Lung (tissue), 12 donors: Measurements from ENCODE around the gene SPATA4. TPM values are rescaled to one million over a fixed set of nuclear protein-coding genes. Genes with fewer than 3 reads are reported as not detected.

Experiments used
- ATAC-seq: fragments of 200-7000 bp; cut with Tn5 transposase; one replicate; pipeline ENCODE4 v1.9.1; 2020; ENCODE audit warnings: moderate number of reproducible peaks; ENCODE audit not compliant: insufficient read depth, low FRiP score
- DNase-seq, 3 donors: peaks; one replicate each; pipeline ENCODE4 v3.0.0-alpha.2; 2013 to 2017
- H3K27ac ChIP-seq, 2 donors: one replicate each; pipeline ENCODE4 v1.5.1; 2013; ENCODE audit warnings: mild to moderate bottlenecking in 2 of 2, moderate library complexity in 2 of 2, control low read depth in 1 of 2, inconsistent platforms in 1 of 2, low read depth in 1 of 2, low read length in 1 of 2
- H3K27me3 ChIP-seq, 3 donors: one replicate each; pipeline ENCODE4 v1.5.1; 2013; ENCODE audit warnings: low read length in 2 of 3; ENCODE audit not compliant: control insufficient read depth in 3 of 3, insufficient read depth in 3 of 3
- H3K36me3 ChIP-seq, 4 donors: one replicate each; pipeline ENCODE4 v1.5.1; 2013; ENCODE audit warnings: low read length in 4 of 4, mild to moderate bottlenecking in 1 of 4, moderate library complexity in 1 of 4; ENCODE audit not compliant: control insufficient read depth in 4 of 4, insufficient read depth in 4 of 4
- H3K4me1 ChIP-seq, 5 donors: one replicate each; pipeline ENCODE4 v1.5.1; 2013; ENCODE audit warnings: low read length in 5 of 5, mild to moderate bottlenecking in 2 of 5, moderate library complexity in 1 of 5; ENCODE audit not compliant: control insufficient read depth in 5 of 5, insufficient read depth in 5 of 5
- H3K4me3 ChIP-seq: one replicate; pipeline ENCODE4 v1.5.1; 2013; ENCODE audit warnings: mild to moderate bottlenecking, control low read depth, moderate library complexity
- H3K9ac ChIP-seq, 2 donors: one replicate each; pipeline ENCODE4 v1.5.1; 2013; ENCODE audit warnings: low read length in 2 of 2, control low read depth in 1 of 2; ENCODE audit not compliant: insufficient read depth in 1 of 2
- H3K9me3 ChIP-seq, 4 donors: one replicate each; pipeline ENCODE4 v1.5.1; 2013; ENCODE audit warnings: low read length in 3 of 4, mild to moderate bottlenecking in 1 of 4, moderate library complexity in 1 of 4; ENCODE audit not compliant: control insufficient read depth in 4 of 4, insufficient read depth in 3 of 4
- CTCF ChIP-seq: IDR thresholded peaks from 2 replicates; pipeline ENCODE4 v1.5.1; 2012; ENCODE audit warnings: mild to moderate bottlenecking; ENCODE audit errors: control extremely low read depth, extremely low read depth
- WGBS, 2 donors: extraction: QIAGEN DNeasy Blood & Tissue Kit; methylation state at CpG; one replicate each; pipeline ENCODE4 v1.1.7; 2013; 5-methylcytosine and 5-hydroxymethylcytosine counted together
- polyA plus RNA-seq, 2 donors: library from polyadenylated mRNA; stranded (reverse); fragments of 200-250 nt; gene quantifications; one replicate each; pipeline ENCODE4 v1.2.1, GENCODE V29; 2013
- total RNA-seq, 2 donors: library from RNA; depleted of rRNA in 1 of 2; stranded (reverse); fragments of >200 nt in 1 of 2; gene quantifications; one replicate each; pipeline ENCODE4 v1.2.1, GENCODE V29; 2014 to 2021
- donor health status: control.
- donor health status: control.
- donor health status: Bipolar disorder and iron deficiency.
- donor health status: healthy.
- donor health status: DM: yes; HTN: yes; CAD: no.

Gene SPATA4
- total and polyA plus RNA-seq, 4 donors, result 1.1 to 4.1 (median 2.2) TPM

- Histone ChIP-seq H3K27ac (no peak overlapping the region), H3K36me3 (peaks cover 0 to 1% (median 0%) of the 10 kb centered on the region in 4 donors), H3K9ac (no peak overlapping the region), H3K27me3 (no peaks in the 10 kb centered on the region), H3K4me1 (no peaks in the 10 kb centered on the region), H3K4me3 (no peak overlapping the region), H3K9me3 (no peaks in the 10 kb centered on the region)
- DNase-seq, result peak in 2 of 3 donors; percentile 24 to 25
- ATAC-seq, result no peak
- TF ChIP-seq CTCF, result no peak
Measured at GRCh38 chr4:176150356-176150682, 45.1 kb downstream of the SPATA4 start.

- Histone ChIP-seq H3K27ac (no peak overlapping the region), H3K36me3 (peaks cover 0 to 1% (median 0%) of the 10 kb centered on the region in 4 donors), H3K4me1 (no peaks in the 10 kb centered on the region), H3K9ac (no peak overlapping the region), H3K9me3 (no peaks in the 10 kb centered on the region), H3K27me3 (no peaks in the 10 kb centered on the region), H3K4me3 (no peak overlapping the region)
- no peak for TF ChIP-seq CTCF
- ATAC-seq, result no peak
- 79 to 85% methylated on average over 3 of the region's 3 CpGs for WGBS, 2 donors
- no peak for DNase-seq
Measured at GRCh38 chr4:176149680-176150355, 45.6 kb downstream of the SPATA4 start.

- Histone ChIP-seq H3K4me3 (no peak overlapping the region), H3K27ac (no peak overlapping the region), H3K4me1 (no peaks in the 10 kb centered on the region), H3K27me3 (no peaks in the 10 kb centered on the region), H3K9ac (no peak overlapping the region), H3K36me3 (no peaks in the 10 kb centered on the region), H3K9me3 (no peaks in the 10 kb centered on the region)
- 69 to 85% methylated on average over 2 of the region's 2 CpGs for WGBS, 2 donors
- no peak for DNase-seq
- ATAC-seq, result no peak
- no peak for TF ChIP-seq CTCF
Measured at GRCh38 chr4:176142253-176142652, 53.1 kb downstream of the SPATA4 start.

GRCh38 chr4:176139518-176139917, 55.9 kb downstream of the SPATA4 start:
- Histone ChIP-seq H3K9ac (no peak overlapping the region), H3K27me3 (no peaks in the 10 kb centered on the region), H3K27ac (no peak overlapping the region), H3K4me3 (no peak overlapping the region), H3K36me3 (no peaks in the 10 kb centered on the region), H3K4me1 (no peaks in the 10 kb centered on the region), H3K9me3 (no peaks in the 10 kb centered on the region)
- ATAC-seq (no peak), DNase-seq (no peak)
- TF ChIP-seq CTCF, result no peak
